SW480 (cell line): ENCODE results near the gene IL25.
"Not testable (repeated sequence)": the region's sequence is repeated elsewhere in the genome, so short reads cannot be mapped to it uniquely, and the experiment has no call there.

ENCODE experiments used
- DNase-seq: peaks from one replicate; pipeline ENCODE4 v3.0.0-alpha.2; 2016; ENCODE audit warnings: low spot score

Gene IL25

GRCh38 chr14:23409966-23410635 lies 37.5 kb downstream of the IL25 start:
- no peak for DNase-seq

GRCh38 chr14:23411563-23412525 lies 39.2 kb downstream of the IL25 start:
- no peak for DNase-seq

- no peak for DNase-seq
Observed at GRCh38 chr14:23413681-23414080, 41.1 kb downstream of the IL25 start.

GRCh38 chr14:23414254-23414653 lies 41.6 kb downstream of the IL25 start:
- no peak for DNase-seq

- no peak for DNase-seq
Observed at GRCh38 chr14:23414906-23415820, 42.6 kb downstream of the IL25 start.

GRCh38 chr14:23415821-23416778 lies 43.5 kb downstream of the IL25 start:
- DNase-seq: no peak

GRCh38 chr14:23416801-23417200 lies 44.2 kb downstream of the IL25 start:
- no peak for DNase-seq

GRCh38 chr14:23417269-23417668 lies 44.7 kb downstream of the IL25 start:
- not testable (repeated sequence) for DNase-seq

GRCh38 chr14:23418021-23418420 lies 45.4 kb downstream of the IL25 start:
- DNase-seq: no peak

- not testable (repeated sequence) for DNase-seq
Observed at GRCh38 chr14:23419646-23420045, 47.0 kb downstream of the IL25 start.

GRCh38 chr14:23421594-23421993 lies 49.0 kb downstream of the IL25 start:
- DNase-seq: no peak

- DNase-seq: no peak
Observed at GRCh38 chr14:23423657-23424056, 51.0 kb downstream of the IL25 start.

- DNase-seq: no peak
Observed at GRCh38 chr14:23425169-23425568, 52.6 kb downstream of the IL25 start.

GRCh38 chr14:23425798-23426197 lies 53.2 kb downstream of the IL25 start:
- not testable (repeated sequence) for DNase-seq
